ENCODE results near the gene RAMP1.

Gene RAMP1

GRCh38 chr2:237961637-237962036, 102.2 kb downstream of the RAMP1 start:
- no peak for DNase-seq

Measured in COR-L47 (cell line).